Measurements from ENCODE around the gene COL1A1.

Gene COL1A1

GRCh38 chr17:50151937-50152547, 49.4 kb downstream of the COL1A1 start:
- DNase-seq: peak; percentile 29

DNA sequence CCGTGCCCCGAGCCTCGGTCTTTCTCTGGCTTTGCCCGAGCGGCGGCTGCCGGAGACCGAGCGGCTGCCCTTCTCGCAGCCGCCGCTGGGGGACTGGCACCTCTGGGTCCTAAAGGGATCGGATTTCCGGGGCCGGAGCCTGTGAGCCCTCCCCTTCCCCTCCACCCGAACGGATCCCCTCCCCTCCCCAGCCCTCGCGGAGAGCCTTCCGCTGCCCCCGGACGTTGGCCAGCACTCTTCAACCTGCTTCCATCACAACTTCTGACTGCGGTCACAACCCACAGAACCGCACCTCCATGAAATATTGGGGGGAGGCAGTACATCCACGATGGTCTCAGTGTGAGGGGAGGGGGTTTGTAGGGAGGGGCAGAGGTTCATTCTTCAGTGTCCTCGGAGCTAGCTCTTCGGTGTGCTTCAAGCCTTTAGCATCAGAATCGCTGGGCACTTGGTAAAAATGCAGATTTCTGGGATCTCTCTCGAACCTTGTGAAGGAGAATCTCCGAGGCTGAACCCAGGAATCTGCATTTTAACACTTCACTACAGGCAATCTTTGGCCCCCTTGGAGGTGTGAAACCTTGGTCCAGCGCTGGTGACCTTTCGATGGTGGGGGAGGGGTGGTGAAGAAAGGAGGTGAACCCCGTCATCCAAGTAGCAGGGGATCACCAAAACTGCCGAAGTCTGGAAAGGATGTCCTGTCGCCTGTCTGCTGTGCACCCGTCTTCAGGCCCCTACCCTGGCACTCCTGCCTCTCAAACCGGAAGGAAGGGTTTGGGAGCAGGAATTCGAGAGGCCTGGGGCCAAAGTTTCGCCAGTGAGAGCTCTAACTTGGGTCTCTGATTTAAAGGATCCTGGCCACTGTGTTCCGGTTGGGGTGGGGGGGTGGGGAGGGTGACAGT, 50.1 kb downstream of the COL1A1 start:
- no peak for DNase-seq

DNA sequence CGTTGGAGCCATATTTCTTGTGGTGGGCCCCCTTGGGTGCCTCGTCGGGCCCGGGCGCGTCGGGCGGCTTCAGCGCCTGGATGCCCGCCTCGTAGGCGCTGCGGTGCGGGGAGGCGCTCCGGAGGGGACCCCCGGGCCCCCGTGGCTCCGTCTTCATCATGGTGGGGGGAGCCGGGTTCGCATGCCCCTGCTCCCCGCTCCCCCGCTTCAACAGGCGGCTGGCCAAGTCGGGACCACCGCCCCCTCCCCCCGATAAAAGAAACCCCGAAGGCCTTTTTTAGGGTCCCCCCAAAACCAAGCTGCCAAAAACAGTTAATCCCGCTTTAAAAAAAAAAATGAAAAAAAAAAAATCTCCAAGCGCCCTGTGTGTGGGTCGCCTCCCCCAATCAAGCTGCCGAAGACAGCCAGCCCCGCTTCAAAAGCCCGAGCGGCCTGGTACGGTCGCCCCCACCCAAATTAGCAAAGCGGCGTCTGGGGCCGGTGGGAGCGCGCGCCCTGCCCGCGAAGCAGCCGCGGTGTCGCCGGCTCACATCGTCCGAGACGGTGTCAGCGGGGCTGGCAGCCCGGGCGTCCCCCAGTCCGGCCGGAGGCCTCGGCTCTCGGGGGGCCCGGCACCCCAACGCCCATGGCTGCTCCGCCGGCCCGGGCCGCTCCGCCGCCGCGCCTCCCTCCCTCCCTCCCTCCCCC, 50.9 kb downstream of the COL1A1 start, which contains the start of gene PPP1R9B:
TSS of gene PPP1R9B (minus strand) at position 324 of the 687 bp plus-strand sequence. CDS start at position 160, 164 bp downstream.
- DNase-seq: no peak

DNA sequence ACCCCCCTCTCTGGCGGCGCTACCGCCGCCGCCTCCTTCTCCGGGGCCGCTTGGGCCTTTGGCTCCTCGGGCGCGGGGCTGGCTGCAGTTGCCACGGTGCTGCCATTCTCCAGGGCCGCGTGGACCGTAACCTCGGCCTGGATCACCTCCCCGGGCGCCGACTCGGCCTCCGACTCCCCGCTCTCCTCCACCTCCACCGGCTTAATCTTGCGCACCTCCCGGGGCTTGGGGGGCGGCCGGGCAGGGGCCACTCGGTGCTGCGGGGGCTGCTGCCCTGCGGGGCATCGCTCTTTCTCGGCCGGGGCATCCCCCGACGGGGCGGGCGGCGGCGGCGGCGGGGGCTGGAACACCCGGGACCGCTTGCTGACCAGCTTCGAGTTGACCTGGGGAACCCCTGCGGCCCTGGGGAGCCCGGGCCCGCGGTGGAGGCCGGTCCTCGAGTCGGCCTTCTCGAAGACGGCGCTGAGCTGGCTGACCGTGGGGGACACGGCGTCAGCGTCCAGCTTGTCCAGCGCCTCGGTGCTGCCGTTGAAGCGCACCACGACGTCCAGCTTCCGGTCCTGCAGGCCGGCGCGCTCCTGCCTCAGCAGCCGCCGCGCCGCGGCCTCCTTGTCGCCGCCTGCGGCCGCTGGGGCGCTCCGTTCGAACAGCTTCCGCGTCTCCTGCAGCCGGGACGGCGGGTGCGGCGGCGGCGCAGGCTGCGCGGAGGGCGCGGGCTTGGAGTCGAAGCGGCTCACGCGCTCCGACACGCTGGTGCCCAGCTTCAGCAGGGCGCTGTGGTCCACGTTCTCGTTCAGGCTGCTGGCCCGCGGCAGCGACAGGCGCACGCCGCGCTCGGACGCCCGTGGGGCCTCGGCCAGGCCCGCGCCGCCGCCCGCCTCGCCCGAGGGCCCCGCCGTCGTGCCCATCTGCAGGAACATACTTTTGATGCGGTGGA, 51.7 kb downstream of the COL1A1 start:
- no peak for DNase-seq

GRCh38 chr17:50149091-50149416, 52.4 kb downstream of the COL1A1 start:
- DNase-seq: no peak

DNA sequence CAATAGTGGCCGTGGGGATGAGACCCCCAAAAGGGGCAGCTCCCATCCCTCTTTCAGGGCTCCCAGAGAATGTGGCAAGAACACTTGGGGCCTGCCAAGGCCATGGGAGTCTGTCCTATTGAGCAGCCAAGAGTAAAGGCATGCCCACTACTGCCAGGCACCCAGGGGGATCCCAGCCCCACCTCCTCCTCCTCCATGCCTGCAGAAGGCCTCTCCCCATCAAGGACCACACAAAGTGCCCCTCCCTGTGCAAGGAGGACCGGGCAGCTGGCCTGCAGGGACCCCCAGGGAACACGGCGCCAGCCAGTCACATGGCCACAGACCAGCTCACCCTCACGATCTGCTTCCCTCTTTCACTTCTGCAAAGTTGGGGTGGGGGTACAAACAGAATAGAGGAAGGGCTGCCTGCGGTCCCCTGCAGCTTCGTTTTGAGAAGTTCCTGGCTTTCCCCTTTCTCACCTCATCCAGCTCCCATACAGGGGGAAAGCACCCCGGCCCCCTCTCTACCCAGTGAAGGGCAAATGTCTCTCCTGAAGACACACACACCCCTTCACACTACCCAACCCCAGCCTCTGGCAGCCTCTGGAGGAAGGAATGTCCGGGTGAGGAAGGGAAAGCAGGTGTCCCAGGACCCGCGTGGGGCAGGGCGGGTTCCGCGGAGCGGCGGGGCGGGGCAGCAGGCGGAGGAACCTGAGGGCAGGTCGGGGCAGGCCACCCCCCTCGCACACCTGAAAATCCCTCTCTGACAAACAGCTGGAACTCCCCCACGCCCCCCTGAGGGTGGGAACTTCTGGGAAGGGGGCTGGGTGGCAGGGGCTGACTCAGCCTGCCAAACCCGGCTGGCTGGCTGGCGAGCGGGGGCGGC, 53.0 kb downstream of the COL1A1 start:
- no peak for DNase-seq

DNA sequence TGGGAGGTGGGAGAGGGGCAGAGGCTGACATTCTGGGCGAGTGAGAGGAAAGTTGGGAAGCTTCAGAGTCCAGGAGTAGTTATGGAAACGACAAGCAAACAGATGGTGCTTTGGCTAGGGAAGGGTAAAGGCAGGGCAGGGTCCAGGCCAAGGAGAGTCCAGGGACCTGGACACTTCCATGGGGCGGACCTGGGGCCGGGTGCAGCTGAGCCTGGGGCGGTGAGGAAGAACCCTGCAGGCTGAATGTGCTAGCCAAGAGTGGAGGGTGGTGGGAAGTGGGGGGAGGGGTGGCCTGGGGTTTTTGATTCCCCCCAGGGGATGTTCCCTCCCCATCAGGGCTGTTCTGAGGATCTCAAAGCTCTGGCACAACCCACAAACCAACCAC, 53.6 kb downstream of the COL1A1 start:
- DNase-seq: no peak

GRCh38 chr17:50146927-50147665, 54.3 kb downstream of the COL1A1 start:
- no peak for DNase-seq

- no peak for DNase-seq
Measured at GRCh38 chr17:50146230-50146926, 55.1 kb downstream of the COL1A1 start.

DNA sequence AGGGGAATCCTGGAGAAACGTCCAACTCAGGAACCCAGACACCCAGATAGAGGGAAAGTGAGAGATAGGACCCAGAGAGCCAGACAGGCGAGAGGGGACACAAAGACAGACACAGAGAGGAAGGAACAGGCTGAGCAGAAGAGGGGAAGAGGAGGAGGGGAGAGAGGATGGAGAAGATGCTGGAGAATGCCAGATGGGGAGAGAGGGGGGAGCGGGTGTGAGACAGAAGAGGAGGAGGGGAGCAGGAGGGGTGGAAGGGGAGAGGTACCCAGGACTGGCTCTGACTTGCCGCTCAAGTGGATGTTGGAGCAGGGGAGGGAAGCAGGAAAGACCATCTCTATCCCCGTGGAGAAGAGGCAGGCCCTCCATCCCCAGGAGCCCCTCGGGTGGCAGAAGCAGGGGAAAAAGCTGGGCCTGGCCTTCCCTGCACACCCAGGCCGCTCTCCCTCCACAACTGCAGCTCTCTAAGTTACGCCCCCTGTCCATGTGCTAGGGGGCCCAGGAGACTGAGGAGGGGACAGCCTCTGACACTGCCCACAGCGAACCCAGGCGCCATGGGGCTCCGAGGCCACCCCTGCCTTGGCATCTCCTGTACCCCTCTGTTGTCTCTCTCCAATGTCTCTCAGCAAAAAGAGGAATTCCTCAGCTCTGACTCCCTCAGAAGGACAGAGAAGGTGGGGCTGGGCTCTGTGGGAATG, 55.8 kb downstream of the COL1A1 start:
- DNase-seq: no peak

- no peak for DNase-seq
Measured at GRCh38 chr17:50144845-50145531, 56.4 kb downstream of the COL1A1 start.

DNA sequence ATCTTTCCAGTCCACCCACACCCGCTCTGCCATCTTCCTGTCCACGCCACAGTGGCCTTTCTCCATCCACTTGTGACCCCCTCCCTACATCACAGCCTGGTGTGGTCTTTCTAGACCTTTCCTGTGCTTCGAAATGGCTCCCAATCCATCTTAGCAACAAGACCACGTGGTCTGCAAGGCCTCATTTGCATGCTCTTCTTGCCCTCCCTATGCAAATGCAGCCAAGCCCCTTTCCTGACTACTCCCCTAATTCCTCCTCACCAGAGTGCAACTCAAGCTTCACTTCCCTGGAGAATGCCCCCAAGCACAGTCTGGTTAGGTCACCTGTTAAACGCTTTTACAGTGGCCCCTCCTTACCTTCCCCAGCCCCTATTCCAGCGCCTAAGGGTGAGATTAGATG, 57.1 kb downstream of the COL1A1 start:
- DNase-seq: no peak

- DNase-seq: no peak
Measured at GRCh38 chr17:50143461-50144176, 57.8 kb downstream of the COL1A1 start.

DNA sequence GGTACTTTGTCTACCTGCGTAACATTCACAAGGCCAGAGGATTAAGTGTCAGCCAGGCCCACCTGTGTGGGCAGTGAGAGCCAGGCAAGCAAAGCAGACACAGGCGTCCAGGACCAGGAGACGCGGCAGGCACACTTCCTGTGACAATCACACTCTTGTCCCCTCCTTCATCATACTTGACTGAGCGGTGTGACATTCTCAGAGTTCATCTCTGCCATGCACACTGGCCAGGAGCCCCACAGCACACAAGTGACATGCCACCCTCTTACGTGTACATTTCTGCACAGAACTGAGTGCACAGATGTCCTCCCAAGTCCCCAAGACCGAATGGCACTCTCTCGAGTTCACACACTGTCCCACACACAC, 59.7 kb downstream of the COL1A1 start:
- no peak for DNase-seq

- no peak for DNase-seq
Measured at GRCh38 chr17:50141026-50141744, 60.2 kb downstream of the COL1A1 start.

- DNase-seq: no peak
Measured at GRCh38 chr17:50139950-50140885, 61.2 kb downstream of the COL1A1 start.
